H1 (cell line): ENCODE measurements around the gene PER2. TPM values are rescaled to one million over a fixed set of nuclear protein-coding genes. Genes with fewer than 3 reads are reported as not detected.

Experiments
- CHD7 ChIP-seq: fragments of 300-600 bp; sonication (generic); IDR thresholded peaks from 2 replicates; pipeline ENCODE4 v1.7.1; 2012; ENCODE audit warnings: low read length, moderate library complexity, mild to moderate bottlenecking, inconsistent platforms; ENCODE audit not compliant: insufficient replicate concordance
- CTBP2 ChIP-seq: IDR thresholded peaks from 2 replicates; pipeline ENCODE4 v1.7.0; 2011; ENCODE audit warnings: borderline replicate concordance, mild to moderate bottlenecking, moderate library complexity, mixed read lengths, low read length; ENCODE audit not compliant: insufficient read depth, insufficient read length
- CTCF ChIP-seq, 3 experiments: IDR thresholded peaks; 1 replicate in 2 of 3; 2 replicates in 1 of 3; pipeline versions ENCODE4 v1.5.1 to v1.6.1; 2011; ENCODE audit warnings: low read length in 3 of 3, mild to moderate bottlenecking in 3 of 3, inconsistent platforms in 2 of 3, low read depth in 1 of 3, moderate library complexity in 1 of 3; ENCODE audit not compliant: insufficient read depth in 1 of 3; ENCODE audit errors: control extremely low read depth in 1 of 3
- POLR2AphosphoS5 ChIP-seq: IDR thresholded peaks from 2 replicates; pipeline ENCODE4 v1.6.1; 2011; ENCODE audit warnings: low read depth, low read length
- POU5F1 ChIP-seq: IDR thresholded peaks from 2 replicates; pipeline ENCODE4 v1.6.1; 2011; ENCODE audit warnings: low read depth, mild to moderate bottlenecking, low read length, moderate library complexity
- RFX5 ChIP-seq: IDR thresholded peaks from 2 replicates; pipeline ENCODE4 v1.6.1; 2011; ENCODE audit warnings: low read depth, low read length, improper control_type of control experiment, borderline replicate concordance
- SIRT6 ChIP-seq: IDR thresholded peaks from one replicate; pipeline ENCODE4 v1.7.1; 2012; ENCODE audit warnings: low read length, inconsistent platforms
- TBP ChIP-seq: IDR thresholded peaks from 2 replicates; pipeline ENCODE4 v1.6.1; 2011; ENCODE audit warnings: low read depth, low read length, improper control_type of control experiment
- ZNF274 ChIP-seq: IDR thresholded peaks from 2 replicates; pipeline ENCODE4 v1.7.0; 2012; ENCODE audit warnings: low read length, borderline replicate concordance; ENCODE audit errors: extremely low read depth
- polyA plus RNA-seq, 7 experiments: library from polyadenylated mRNA; depleted of rRNA in 3 of 7; stranded (reverse) in 5 of 7; unstranded in 2 of 7; fragments of >200 nt in 5 of 7; fragments of 200-250 nt in 2 of 7; gene quantifications; 1 replicate in 5 of 7; 2 replicates in 1 of 7; 4 replicates in 1 of 7; pipeline versions ENCODE4 v1.2.1 to v1.2.3, GENCODE V29; 2011 to 2013; ENCODE audit warnings: missing spikeins in 2 of 7, mixed read lengths in 2 of 7
- total RNA-seq: library from RNA; stranded (reverse); fragmentation: NEBNext Ultra II Directional; extraction: Animal tissue kit (Norgen Biotek cat#: 25700); gene quantifications from 2 replicates; pipeline ENCODE4 v1.2.1, GENCODE V29; 2021

PER2 gene
- total and polyA plus RNA-seq, 2 of the 8 experiments (the other 6 are each of a cell fraction or from before 2014, with no cell fraction given): 0.91 to 5.5 TPM

GRCh38 chr2:238230699-238231098 lies 57.7 kb downstream of the PER2 start (continued):
- no peak for TF ChIP-seq CHD7
- no peak for TF ChIP-seq TBP
- TF ChIP-seq ZNF274: no peak
- TF ChIP-seq CTCF (IDR thresholded peaks at IDR 0.05; ENCODE audit: control extremely low read depth in 1 of 3, insufficient read depth in 1 of 3, low read depth in 1 of 3, low read length in 3 of 3): no peak
- no peak for TF ChIP-seq POU5F1
- TF ChIP-seq RFX5: no peak
- TF ChIP-seq CTBP2: no peak
- no peak for TF ChIP-seq POLR2AphosphoS5
- no peak for TF ChIP-seq SIRT6
